SU-DHL-6 (cell line): ENCODE results near the gene FOXD1.

Source experiments
- H2AFZ ChIP-seq: fragments of 200-600 bp; sonication (generic); 2 replicates; pipeline ENCODE4 v1.6.1; 2014; ENCODE audit warnings: low read depth, mild to moderate bottlenecking, moderate library complexity, mixed read lengths, antibody characterized with exemption, low read length; ENCODE audit not compliant: severe bottlenecking
- H3F3A ChIP-seq: fragments of 200-600 bp; shearing (Covaris generic); 2 replicates; pipeline ENCODE4 v1.6.0; 2016; ENCODE audit warnings: antibody characterized with exemption, mild to moderate bottlenecking; ENCODE audit not compliant: insufficient read depth
- H3K27ac ChIP-seq: fragments of 200-600 bp; sonication (generic); 2 replicates; pipeline ENCODE4 v1.5.1; 2016; ENCODE audit warnings: low read depth, mild to moderate bottlenecking, low read length, moderate library complexity, mixed read lengths
- H3K27me3 ChIP-seq: fragments of 200-600 bp; sonication (generic), shearing (Covaris generic); 2 replicates; pipeline ENCODE4 v1.6.0; 2014; ENCODE audit warnings: mild to moderate bottlenecking, low read length
- H3K36me3 ChIP-seq: fragments of 200-600 bp; sonication (generic); 2 replicates; pipeline ENCODE4 v1.6.1; 2014; ENCODE audit warnings: mild to moderate bottlenecking, low read length, mixed read lengths
- H3K4me2 ChIP-seq: fragments of 300-600, 200-600 bp; shearing (Covaris generic), sonication (generic); 2 replicates; pipeline ENCODE4 v1.6.0; 2014; ENCODE audit warnings: low read length, low read depth, mild to moderate bottlenecking; ENCODE audit not compliant: poor library complexity, severe bottlenecking
- H3K4me3 ChIP-seq: fragments of 200-600 bp; sonication (generic); 2 replicates; pipeline ENCODE4 v1.5.1; 2014; ENCODE audit warnings: antibody characterized with exemption, low read length, mild to moderate bottlenecking, mixed read lengths; ENCODE audit not compliant: insufficient read depth, poor library complexity, severe bottlenecking
- H3K79me2 ChIP-seq: fragments of 200-600 bp; sonication (generic); 2 replicates; pipeline ENCODE4 v1.6.1; 2014; ENCODE audit warnings: mild to moderate bottlenecking, low read length, moderate library complexity; ENCODE audit not compliant: insufficient read depth
- H3K9ac ChIP-seq: fragments of 200-600 bp; sonication (generic); 2 replicates; pipeline ENCODE4 v1.7.0; 2014; ENCODE audit warnings: mild to moderate bottlenecking, low read length
- H3K9me2 ChIP-seq: fragments of 200-600 bp; sonication (generic); replicated peaks from 2 replicates; pipeline ENCODE4 v1.6.1; 2014; ENCODE audit warnings: low read length; ENCODE audit not compliant: insufficient read depth
- H3K9me3 ChIP-seq: fragments of 200-600 bp; sonication (generic); 2 replicates; pipeline ENCODE4 v1.6.1; 2014; ENCODE audit warnings: low read length, mixed read lengths; ENCODE audit not compliant: insufficient read depth
- H4K20me1 ChIP-seq: fragments of 200-600 bp; sonication (generic); 2 replicates; pipeline ENCODE4 v1.6.1; 2014; ENCODE audit warnings: low read depth, mild to moderate bottlenecking, antibody characterized with exemption, low read length, moderate library complexity, mixed read lengths
- EZH2phosphoT487 ChIP-seq: fragments of 200-600 bp; sonication (generic), shearing (Covaris generic); conservative IDR thresholded peaks from 2 replicates; pipeline ENCODE4 v1.6.1; 2018; ENCODE audit warnings: mild to moderate bottlenecking, antibody characterized with exemption, low read length, moderate library complexity, mixed read lengths
- TF ChIP-seq, protein P1 (sequence below): fragments of 200-600 bp; sonication (generic); IDR thresholded peaks from one replicate; pipeline ENCODE4 v1.5.1; 2017; ENCODE audit warnings: antibody characterized with exemption, mild to moderate bottlenecking, low read length, moderate library complexity; ENCODE audit not compliant: insufficient read depth, poor library complexity, severe bottlenecking

FOXD1 gene

GRCh38 chr5:73495772-73496335, 47.3 kb upstream of the FOXD1 start:
- TF ChIP-seq, protein P1, sequence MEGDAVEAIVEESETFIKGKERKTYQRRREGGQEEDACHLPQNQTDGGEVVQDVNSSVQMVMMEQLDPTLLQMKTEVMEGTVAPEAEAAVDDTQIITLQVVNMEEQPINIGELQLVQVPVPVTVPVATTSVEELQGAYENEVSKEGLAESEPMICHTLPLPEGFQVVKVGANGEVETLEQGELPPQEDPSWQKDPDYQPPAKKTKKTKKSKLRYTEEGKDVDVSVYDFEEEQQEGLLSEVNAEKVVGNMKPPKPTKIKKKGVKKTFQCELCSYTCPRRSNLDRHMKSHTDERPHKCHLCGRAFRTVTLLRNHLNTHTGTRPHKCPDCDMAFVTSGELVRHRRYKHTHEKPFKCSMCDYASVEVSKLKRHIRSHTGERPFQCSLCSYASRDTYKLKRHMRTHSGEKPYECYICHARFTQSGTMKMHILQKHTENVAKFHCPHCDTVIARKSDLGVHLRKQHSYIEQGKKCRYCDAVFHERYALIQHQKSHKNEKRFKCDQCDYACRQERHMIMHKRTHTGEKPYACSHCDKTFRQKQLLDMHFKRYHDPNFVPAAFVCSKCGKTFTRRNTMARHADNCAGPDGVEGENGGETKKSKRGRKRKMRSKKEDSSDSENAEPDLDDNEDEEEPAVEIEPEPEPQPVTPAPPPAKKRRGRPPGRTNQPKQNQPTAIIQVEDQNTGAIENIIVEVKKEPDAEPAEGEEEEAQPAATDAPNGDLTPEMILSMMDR: no peak
- TF ChIP-seq EZH2phosphoT487: no peak
- H3K27me3 ChIP-seq: no peaks in the 10 kb centered on the region
- no peak overlapping the region for H3K9ac ChIP-seq
- no peaks in the 10 kb centered on the region for H3K9me3 ChIP-seq
- H3K4me2 ChIP-seq: no peak overlapping the region
- H3K27ac ChIP-seq: no peak overlapping the region
- H2AFZ ChIP-seq: no peak overlapping the region
- peaks cover 16% of the 10 kb centered on the region for H3K36me3 ChIP-seq
- H4K20me1 ChIP-seq: peaks cover 17% of the 10 kb centered on the region
- H3K9me2 ChIP-seq: no peaks in the 10 kb centered on the region
- H3K4me3 ChIP-seq: no peak overlapping the region
- peaks cover 5% of the 10 kb centered on the region; the same call in 1 of the 2 replicates for H3F3A ChIP-seq
- H3K79me2 ChIP-seq: peaks cover 26% of the 10 kb centered on the region

GRCh38 chr5:73494721-73495120, 46.1 kb upstream of the FOXD1 start:
- peaks cover 4% of the 10 kb centered on the region; the same call in 1 of the 2 replicates for H3F3A ChIP-seq
- peaks cover 6% of the 10 kb centered on the region; the same call in 1 of the 2 replicates for H3K36me3 ChIP-seq
- no peak overlapping the region for H3K27ac ChIP-seq
- no peak overlapping the region for H3K4me2 ChIP-seq
- H4K20me1 ChIP-seq: peaks cover 6% of the 10 kb centered on the region
- no peaks in the 10 kb centered on the region for H3K9me2 ChIP-seq
- TF ChIP-seq, protein P1: no peak
- TF ChIP-seq EZH2phosphoT487: no peak
- H3K4me3 ChIP-seq: no peak overlapping the region
- no peak overlapping the region for H2AFZ ChIP-seq
- no peaks in the 10 kb centered on the region for H3K9me3 ChIP-seq
- no peaks in the 10 kb centered on the region for H3K27me3 ChIP-seq
- H3K79me2 ChIP-seq: peaks cover 15% of the 10 kb centered on the region
- no peak overlapping the region for H3K9ac ChIP-seq

DNA sequence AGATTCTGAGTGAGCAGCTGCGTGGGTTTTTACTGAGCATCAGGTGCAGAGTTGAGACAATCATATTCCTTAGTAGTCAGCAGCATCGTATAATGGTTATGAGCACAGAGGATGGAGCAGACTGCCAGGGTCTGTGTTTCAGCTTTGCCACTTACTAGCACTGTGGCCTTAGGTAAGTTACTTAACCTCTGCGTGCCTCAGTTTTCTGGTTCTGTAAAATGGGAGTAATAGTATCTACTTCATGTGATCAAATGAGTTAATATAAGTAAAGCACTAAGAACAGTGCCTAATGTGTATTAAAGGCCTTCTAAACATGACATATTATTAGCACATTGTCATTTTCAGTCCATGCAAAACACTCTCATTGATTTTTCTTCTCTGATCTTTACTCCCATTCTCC, 44.8 kb upstream of the FOXD1 start:
- H3K36me3 ChIP-seq: no peaks in the 10 kb centered on the region
- H3K4me3 ChIP-seq: no peak overlapping the region
- no peak overlapping the region for H3K4me2 ChIP-seq
- TF ChIP-seq, protein P1: no peak
- TF ChIP-seq EZH2phosphoT487: no peak
- no peak overlapping the region for H2AFZ ChIP-seq
- H3K79me2 ChIP-seq: peaks cover 2% of the 10 kb centered on the region
- H3K27me3 ChIP-seq: no peaks in the 10 kb centered on the region
- no peak overlapping the region for H3K27ac ChIP-seq
- H3K9me2 ChIP-seq: no peaks in the 10 kb centered on the region
- no peaks in the 10 kb centered on the region for H4K20me1 ChIP-seq
- H3K9me3 ChIP-seq: no peaks in the 10 kb centered on the region
- H3F3A ChIP-seq: no peaks in the 10 kb centered on the region; the same call in 1 of the 2 replicates
- H3K9ac ChIP-seq: no peak overlapping the region
